Esophagus muscularis mucosa (tissue), 4 donors: ENCODE results near the gene PIGM. TPM values are rescaled to one million over a fixed set of nuclear protein-coding genes. Genes with fewer than 3 reads are reported as not detected.
A peak's percentile ranks its signal among the peaks of the same experiment; 100 is the strongest.

Experiments used
- DNase-seq: peaks from one replicate; pipeline ENCODE4 v3.0.0-alpha.2; 2017; ENCODE audit errors: extremely low spot score
- H3K27ac ChIP-seq, 4 donors: fragments of 200-600 bp; sonication (generic); replicated peaks in 1 of 4; 1 replicate in 3 of 4; 2 replicates in 1 of 4; pipeline ENCODE4 v1.5.1; 2016 to 2019; ENCODE audit warnings: mild to moderate bottlenecking in 1 of 4
- H3K27me3 ChIP-seq, 4 donors: fragments of 200-600 bp; sonication (generic); one replicate each; pipeline versions ENCODE4 v1.5.1 to v1.6.0; 2016 to 2019
- H3K36me3 ChIP-seq, 4 donors: fragments of 200-600 bp; sonication (generic); one replicate each; pipeline ENCODE4 v1.5.1; 2016 to 2019
- H3K4me1 ChIP-seq, 4 donors: fragments of 200-600 bp; sonication (generic); one replicate each; pipeline ENCODE4 v1.5.1; 2016 to 2019
- H3K4me3 ChIP-seq, 4 donors: fragments of 200-600 bp; sonication (generic); 1 replicate in 2 of 4; 2 replicates in 2 of 4; pipeline ENCODE4 v1.5.1; 2016 to 2019; ENCODE audit warnings: mild to moderate bottlenecking in 4 of 4, moderate library complexity in 1 of 4
- H3K9me3 ChIP-seq, 4 donors: fragments of 200-600 bp; sonication (generic); 1 replicate in 3 of 4; 2 replicates in 1 of 4; pipeline ENCODE4 v1.5.1; 2016 to 2019
- EP300 ChIP-seq: sonication (generic); formaldehyde crosslinking; IDR thresholded peaks from one replicate; pipeline ENCODE4 v1.6.1; 2017; ENCODE audit warnings: antibody characterized with exemption
- POLR2A ChIP-seq: fragments of 450-650 bp; IDR thresholded peaks from one replicate; pipeline ENCODE4 v1.6.1; 2017; ENCODE audit warnings: antibody characterized with exemption, moderate library complexity, mild to moderate bottlenecking, low read depth
- POLR2AphosphoS5 ChIP-seq, 2 donors: sonication (generic); formaldehyde crosslinking; IDR thresholded peaks; one replicate each; pipeline ENCODE4 v1.6.1; 2017; ENCODE audit warnings: antibody characterized with exemption in 2 of 2
- WGBS: methylation state at CpG from one replicate; pipeline ENCODE4 v1.1.5; 2018; 5-methylcytosine and 5-hydroxymethylcytosine counted together
- intact Hi-C: fragments of 100-400 bp; cut with DNase I; formaldehyde crosslinking; loops from one replicate; pipeline ENCODE4 v1.15.1; 2023
- total RNA-seq, 4 donors: library from RNA; depleted of rRNA; stranded (reverse); fragments of >200 nt; gene quantifications; one replicate each; pipeline versions ENCODE4 v1.1.0 to v1.2.1, GENCODE V29; 2016
- TF ChIP-seq, protein P1 (sequence below), 3 experiments: fragments of 200-600 bp in 2 of 3; fragments of 450-650 bp in 1 of 3; sonication (generic) in 2 of 3; IDR thresholded peaks; one replicate each; pipeline ENCODE4 v1.5.1; 2017 to 2019; ENCODE audit warnings: antibody characterized with exemption in 3 of 3, mild to moderate bottlenecking in 2 of 3, moderate library complexity in 1 of 3

The PIGM gene
- total RNA-seq, 4 donors from 2014 or later: 2.8 to 4.9 (median 4.6) TPM

DNA sequence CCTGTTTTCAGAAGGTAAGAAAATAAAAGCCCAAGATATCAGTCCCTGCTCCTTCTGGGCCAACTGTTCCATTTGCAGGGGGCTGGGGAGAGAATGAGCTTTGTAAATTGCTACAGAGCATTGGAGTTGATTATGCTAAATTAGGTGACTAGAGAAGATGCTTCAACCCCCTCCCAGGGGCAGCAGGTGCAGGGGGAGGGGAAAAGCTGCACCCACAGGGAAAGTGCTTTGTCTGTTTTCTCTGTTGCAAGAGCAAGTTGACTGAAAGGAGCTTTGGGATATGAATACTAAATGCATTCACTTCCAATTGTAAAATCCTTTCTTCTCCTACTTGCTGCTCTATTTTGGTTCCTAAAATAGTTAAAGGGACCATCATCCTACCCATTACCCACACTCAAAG lies 16.5 kb upstream of the PIGM start:
- TF ChIP-seq, protein P1, sequence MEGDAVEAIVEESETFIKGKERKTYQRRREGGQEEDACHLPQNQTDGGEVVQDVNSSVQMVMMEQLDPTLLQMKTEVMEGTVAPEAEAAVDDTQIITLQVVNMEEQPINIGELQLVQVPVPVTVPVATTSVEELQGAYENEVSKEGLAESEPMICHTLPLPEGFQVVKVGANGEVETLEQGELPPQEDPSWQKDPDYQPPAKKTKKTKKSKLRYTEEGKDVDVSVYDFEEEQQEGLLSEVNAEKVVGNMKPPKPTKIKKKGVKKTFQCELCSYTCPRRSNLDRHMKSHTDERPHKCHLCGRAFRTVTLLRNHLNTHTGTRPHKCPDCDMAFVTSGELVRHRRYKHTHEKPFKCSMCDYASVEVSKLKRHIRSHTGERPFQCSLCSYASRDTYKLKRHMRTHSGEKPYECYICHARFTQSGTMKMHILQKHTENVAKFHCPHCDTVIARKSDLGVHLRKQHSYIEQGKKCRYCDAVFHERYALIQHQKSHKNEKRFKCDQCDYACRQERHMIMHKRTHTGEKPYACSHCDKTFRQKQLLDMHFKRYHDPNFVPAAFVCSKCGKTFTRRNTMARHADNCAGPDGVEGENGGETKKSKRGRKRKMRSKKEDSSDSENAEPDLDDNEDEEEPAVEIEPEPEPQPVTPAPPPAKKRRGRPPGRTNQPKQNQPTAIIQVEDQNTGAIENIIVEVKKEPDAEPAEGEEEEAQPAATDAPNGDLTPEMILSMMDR (IDR thresholded peaks at IDR 0.05): no peak
- TF ChIP-seq POLR2AphosphoS5 (IDR thresholded peaks at IDR 0.05): no peak
- no peak for TF ChIP-seq EP300
- no peak for TF ChIP-seq POLR2A
- no peak for DNase-seq
- H3K27ac ChIP-seq: no peak overlapping the region
- H3K36me3 ChIP-seq: no peaks in the 10 kb centered on the region
- H3K4me1 ChIP-seq: peaks cover 9 to 16% (median 14%) of the 10 kb centered on the region in 4 donors
- intact Hi-C loops: no loop called here
- H3K4me3 ChIP-seq: no peak overlapping the region
- H3K9me3 ChIP-seq: no peaks in the 10 kb centered on the region
- peaks cover 0 to 6% (median 0%) of the 10 kb centered on the region in 4 donors for H3K27me3 ChIP-seq

DNA sequence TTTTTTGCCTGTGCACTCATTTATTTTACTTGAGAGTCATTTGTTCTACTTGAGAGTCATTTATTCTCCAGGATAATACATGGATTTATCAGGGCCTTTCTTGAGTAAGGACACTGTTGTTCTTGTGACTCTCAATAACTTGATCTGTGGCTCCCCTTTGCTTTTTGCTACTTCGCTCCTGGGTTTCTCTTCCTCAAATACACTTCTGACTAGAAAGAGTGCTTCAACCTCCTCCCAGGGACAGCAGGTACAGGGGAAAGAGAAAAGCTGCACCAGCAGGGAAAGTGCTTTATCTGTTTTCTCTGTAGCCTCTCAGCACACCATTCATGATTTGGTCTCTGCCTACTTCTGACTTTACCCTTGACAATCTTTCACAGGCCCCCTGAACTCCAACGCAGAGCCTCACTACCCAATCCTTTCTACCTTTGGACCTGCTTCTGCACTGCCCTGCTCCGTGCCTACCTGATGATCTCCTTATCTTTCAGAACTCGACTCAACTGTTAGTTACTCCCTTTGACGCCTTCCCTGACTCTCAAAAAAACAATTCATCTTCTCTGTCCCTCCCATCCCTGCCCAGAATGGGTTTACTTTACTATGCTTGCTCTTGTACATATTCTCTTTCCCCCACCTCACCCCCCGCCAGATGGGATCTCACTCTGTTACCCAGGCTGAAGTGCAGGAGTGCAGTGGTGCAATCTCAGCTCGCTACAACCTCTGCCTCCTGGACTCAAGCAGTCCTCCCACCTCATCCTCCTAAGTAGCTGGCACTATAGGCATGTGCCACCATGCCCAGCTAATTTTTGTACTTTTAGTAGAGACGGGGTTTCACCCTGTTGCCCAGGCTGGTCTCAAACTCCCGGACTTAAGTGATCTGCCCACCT lies 15.6 kb upstream of the PIGM start:
- peak overlapping the region in 2 of 4 donors; percentile 6 to 8 for H3K4me3 ChIP-seq
- H3K36me3 ChIP-seq: no peaks in the 10 kb centered on the region
- peaks cover 9 to 16% (median 14%) of the 10 kb centered on the region in 4 donors for H3K4me1 ChIP-seq
- 74% methylated on average over 9 of the region's 9 CpGs for WGBS
- DNase-seq: no peak
- no peaks in the 10 kb centered on the region for H3K9me3 ChIP-seq
- intact Hi-C loops: loop anchor here (2.0 kb wide), 1 partner anchor 35 kb away; no protein-coding TSS in a partner anchor
- no peak overlapping the region for H3K27ac ChIP-seq
- TF ChIP-seq EP300: no peak
- no peak for TF ChIP-seq POLR2AphosphoS5 (IDR thresholded peaks at IDR 0.05)
- TF ChIP-seq, protein P1 (IDR thresholded peaks at IDR 0.05): no peak
- no peak for TF ChIP-seq POLR2A
- no peaks in the 10 kb centered on the region for H3K27me3 ChIP-seq

DNA sequence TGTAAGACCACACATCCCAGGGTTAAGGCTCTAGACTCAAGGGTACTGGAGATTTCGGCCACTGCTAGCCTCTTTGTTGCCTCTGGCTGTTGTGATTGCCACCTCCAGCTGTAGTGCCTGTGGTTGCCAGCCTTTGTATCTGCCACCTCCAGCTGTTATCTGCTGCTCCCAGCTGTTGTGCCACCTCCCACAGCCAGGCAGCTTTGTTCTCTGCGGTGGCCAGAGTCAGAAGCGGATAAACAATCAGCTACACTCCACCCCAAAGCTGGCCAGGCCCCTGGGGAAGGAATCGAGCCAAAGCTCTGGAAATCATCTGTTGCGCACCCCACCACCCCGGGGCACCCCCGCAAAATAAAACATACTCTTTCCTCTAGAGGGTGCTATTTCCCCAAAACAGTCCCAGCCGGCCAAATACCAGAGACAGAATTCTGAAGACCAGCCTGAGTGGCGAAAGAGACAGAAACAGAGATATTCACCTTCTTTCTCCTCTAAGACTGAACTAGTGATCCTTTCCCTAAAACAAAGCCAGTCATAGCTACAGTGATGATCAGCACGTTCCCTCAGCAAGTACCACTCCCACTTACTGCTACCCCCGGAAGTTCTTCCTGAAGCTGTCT lies 14.8 kb upstream of the PIGM start:
- H3K4me3 ChIP-seq: peak overlapping the region in 3 of 4 donors; percentile 6 to 26 (median 8)
- WGBS: 6% methylated on average over 9 of the region's 11 CpGs
- intact Hi-C loops: loop anchor here (2.0 kb wide), 1 partner anchor 36 kb away; no protein-coding TSS in a partner anchor
- no peaks in the 10 kb centered on the region for H3K9me3 ChIP-seq
- H3K36me3 ChIP-seq: no peaks in the 10 kb centered on the region
- no peaks in the 10 kb centered on the region for H3K27me3 ChIP-seq
- TF ChIP-seq EP300 (no peak), POLR2A (no peak), POLR2AphosphoS5 (IDR thresholded peaks at IDR 0.05) (peak in 1 of 2 donors; percentile 10)
- TF ChIP-seq, protein P1 (IDR thresholded peaks at IDR 0.05): peak; percentile 58 to 71 (median 60)
- peaks cover 9 to 16% (median 14%) of the 10 kb centered on the region in 4 donors for H3K4me1 ChIP-seq
- H3K27ac ChIP-seq: no peak overlapping the region
- no peak for DNase-seq

DNA sequence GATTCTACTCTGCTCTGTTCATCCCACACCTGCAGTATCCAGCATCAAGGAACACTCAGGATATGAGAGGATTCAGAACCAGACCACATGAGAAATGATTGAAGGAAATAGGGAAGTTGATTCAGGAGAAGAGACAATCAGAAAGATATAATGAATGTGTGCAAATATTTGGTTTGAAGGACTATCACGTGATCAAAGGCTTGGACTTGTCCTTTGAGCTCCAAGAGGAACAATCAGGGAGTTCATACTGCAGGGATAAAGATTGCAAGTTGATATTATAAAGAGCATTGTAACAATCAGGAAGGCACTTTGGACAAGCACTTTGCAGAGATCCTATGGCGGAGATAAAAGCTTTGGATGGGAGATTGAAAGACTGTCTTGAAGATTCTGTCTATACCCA lies 13.9 kb upstream of the PIGM start:
- no peaks in the 10 kb centered on the region for H3K36me3 ChIP-seq
- no peak for DNase-seq
- H3K27me3 ChIP-seq: no peaks in the 10 kb centered on the region
- no peak overlapping the region for H3K4me3 ChIP-seq
- TF ChIP-seq, protein P1 (IDR thresholded peaks at IDR 0.05): no peak
- WGBS: 80% methylated on average over 2 of the region's 2 CpGs
- no peak overlapping the region for H3K27ac ChIP-seq
- peaks cover 9 to 16% (median 14%) of the 10 kb centered on the region in 4 donors for H3K4me1 ChIP-seq
- intact Hi-C loops: loop anchor here (2.0 kb wide), 1 partner anchor 37 kb away; no protein-coding TSS in a partner anchor
- no peaks in the 10 kb centered on the region for H3K9me3 ChIP-seq
